ENCODE data around the gene FUT9.

GRCh38 chr6:96184798-96185197 lies 169.0 kb downstream of the FUT9 start:
- TF ChIP-seq MYB (IDR thresholded peaks at IDR 0.05; ENCODE audit: borderline replicate concordance, low read depth, low read length) (no peak), PKNOX1 (IDR thresholded peaks at IDR 0.05) (no peak), MYC (IDR thresholded peaks at IDR 0.05; ENCODE audit: insufficient read depth, insufficient read length, insufficient replicate concordance, low read length, severe bottlenecking) (no peak), ZBTB40 (IDR thresholded peaks at IDR 0.05; ENCODE audit: borderline replicate concordance) (no peak), NBN (IDR thresholded peaks at IDR 0.05) (no peak), CTCF (IDR thresholded peaks at IDR 0.05 in 2 of 3, conservative IDR thresholded peaks at IDR 0.05 in 1 of 3; ENCODE audit: control insufficient read depth in 2 of 3, extremely low read depth in 1 of 3, insufficient read depth in 1 of 3, low read depth in 3 of 3, low read length in 3 of 3) (no peak), BACH1 (IDR thresholded peaks at IDR 0.05; ENCODE audit: borderline replicate concordance) (no peak), MXI1 (IDR thresholded peaks at IDR 0.05; ENCODE audit: low read depth, low read length) (no peak), EZH2 (IDR thresholded peaks at IDR 0.05; ENCODE audit: borderline replicate concordance, control insufficient read depth, low read depth, low read length) (no peak), IRF3 (IDR thresholded peaks at IDR 0.05) (no peak)

Data from GM12878 (cell line).